Measurements from ENCODE around the gene CR1. TPM values are rescaled to one million over a fixed set of nuclear protein-coding genes. Genes with fewer than 3 reads are reported as not detected.
"Not testable (repeated sequence)": the region's sequence is repeated elsewhere in the genome, so short reads cannot be mapped to it uniquely, and the experiment has no call there.

The CR1 gene
- total RNA-seq, 1 donor from 2014 or later = 2.0 TPM

GRCh38 chr1:207676153-207676552 lies 180.2 kb downstream of the CR1 start:
- intact Hi-C loops (cut with micrococcal nuclease) = no loop called here
- Histone ChIP-seq H3K36me3 (no peaks in the 10 kb centered on the region), H3K9me3 (replicated peaks) (no peaks in the 10 kb centered on the region), H3K27me3 (ENCODE audit: low read depth) (peaks cover 34% of the 10 kb centered on the region), H3K4me1 (no peaks in the 10 kb centered on the region), H3K27ac (replicated peaks) (no peak overlapping the region), H3K4me3 (no peak overlapping the region)
- no peak for DNase-seq
- TF ChIP-seq CTCF (IDR thresholded peaks at IDR 0.05; ENCODE audit: borderline replicate concordance) = no peak

GRCh38 chr1:207680590-207681388 lies 184.8 kb downstream of the CR1 start:
- H3K27me3 ChIP-seq (ENCODE audit: low read depth) = peaks cover 11% of the 10 kb centered on the region
- H3K27ac ChIP-seq (replicated peaks); DNase-seq; H3K9me3 ChIP-seq (replicated peaks); H3K36me3 ChIP-seq; H3K4me1 ChIP-seq; H3K4me3 ChIP-seq; intact Hi-C loops (cut with micrococcal nuclease): not testable (repeated sequence)

GRCh38 chr1:207682872-207683434 lies 187.0 kb downstream of the CR1 start:
- H3K27ac ChIP-seq (replicated peaks); H3K27me3 ChIP-seq (ENCODE audit: low read depth); H3K4me3 ChIP-seq; H3K36me3 ChIP-seq; intact Hi-C loops (cut with micrococcal nuclease); H3K9me3 ChIP-seq (replicated peaks); DNase-seq; H3K4me1 ChIP-seq: not testable (repeated sequence)

GRCh38 chr1:207690551-207690950 lies 194.6 kb downstream of the CR1 start:
- H3K4me1 ChIP-seq; H3K4me3 ChIP-seq; H3K36me3 ChIP-seq; DNase-seq; H3K27ac ChIP-seq (replicated peaks); H3K9me3 ChIP-seq (replicated peaks); intact Hi-C loops (cut with micrococcal nuclease): not testable (repeated sequence)
- peaks cover 15% of the 10 kb centered on the region for H3K27me3 ChIP-seq (ENCODE audit: low read depth)

- no peak for DNase-seq
- TF ChIP-seq CTCF (IDR thresholded peaks at IDR 0.05; ENCODE audit: borderline replicate concordance) = no peak
- Histone ChIP-seq H3K4me3 (no peak overlapping the region), H3K4me1 (no peaks in the 10 kb centered on the region), H3K27ac (replicated peaks) (no peak overlapping the region), H3K36me3 (no peaks in the 10 kb centered on the region), H3K27me3 (ENCODE audit: low read depth) (peaks cover 20% of the 10 kb centered on the region), H3K9me3 (replicated peaks) (no peaks in the 10 kb centered on the region)
- intact Hi-C loops (cut with micrococcal nuclease) = no loop called here
Measured at GRCh38 chr1:207691010-207691409, 195.1 kb downstream of the CR1 start.

Other genes starting within 250 kb of the CR1 start
- gene CD55, start 174.5 kb upstream of the CR1 start, total RNA-seq = 60.4 TPM
- not detected for gene CR2, start 41.8 kb upstream of the CR1 start, total RNA-seq
- gene CR1L, start 149.0 kb downstream of the CR1 start, total RNA-seq = not detected

Measured in left ventricle myocardium inferior (tissue), 1 donor.